ENCODE measurements around the gene TPCN2.

The TPCN2 gene

DNA sequence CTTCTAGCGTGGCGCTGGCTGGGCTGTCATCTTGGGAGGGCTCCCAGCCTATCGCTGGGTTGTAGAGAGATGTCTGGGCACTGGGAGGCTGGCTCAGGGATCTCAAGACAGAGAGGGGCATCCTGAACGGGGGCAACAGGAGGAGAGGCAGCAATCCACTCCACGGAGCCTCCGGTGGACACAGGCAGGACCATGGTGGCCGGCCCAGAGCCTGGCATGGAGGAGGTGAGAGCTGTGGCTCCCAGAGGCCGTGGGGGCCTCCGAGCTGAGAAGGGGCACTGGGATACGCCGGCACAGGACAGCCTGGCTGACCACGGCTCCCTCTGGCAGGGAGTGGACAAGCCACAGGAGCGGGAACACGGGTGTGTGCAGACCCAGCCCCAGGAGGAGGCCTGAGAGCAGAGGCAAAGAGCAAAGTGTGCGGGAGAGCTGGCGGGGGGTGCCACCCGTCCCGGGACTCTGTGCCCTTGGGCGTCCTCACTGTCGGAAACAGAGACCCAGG, 44.8 kb upstream of the TPCN2 start:
- Histone ChIP-seq H2AFZ (ENCODE audit: low read length, unreplicated experiment) (no peak overlapping the region), H3K4me3 (ENCODE audit: low read depth, low read length) (no peak overlapping the region), H3K79me2 (ENCODE audit: control insufficient read depth, insufficient read depth, low read length, unreplicated experiment) (no peaks in the 10 kb centered on the region)

DNA sequence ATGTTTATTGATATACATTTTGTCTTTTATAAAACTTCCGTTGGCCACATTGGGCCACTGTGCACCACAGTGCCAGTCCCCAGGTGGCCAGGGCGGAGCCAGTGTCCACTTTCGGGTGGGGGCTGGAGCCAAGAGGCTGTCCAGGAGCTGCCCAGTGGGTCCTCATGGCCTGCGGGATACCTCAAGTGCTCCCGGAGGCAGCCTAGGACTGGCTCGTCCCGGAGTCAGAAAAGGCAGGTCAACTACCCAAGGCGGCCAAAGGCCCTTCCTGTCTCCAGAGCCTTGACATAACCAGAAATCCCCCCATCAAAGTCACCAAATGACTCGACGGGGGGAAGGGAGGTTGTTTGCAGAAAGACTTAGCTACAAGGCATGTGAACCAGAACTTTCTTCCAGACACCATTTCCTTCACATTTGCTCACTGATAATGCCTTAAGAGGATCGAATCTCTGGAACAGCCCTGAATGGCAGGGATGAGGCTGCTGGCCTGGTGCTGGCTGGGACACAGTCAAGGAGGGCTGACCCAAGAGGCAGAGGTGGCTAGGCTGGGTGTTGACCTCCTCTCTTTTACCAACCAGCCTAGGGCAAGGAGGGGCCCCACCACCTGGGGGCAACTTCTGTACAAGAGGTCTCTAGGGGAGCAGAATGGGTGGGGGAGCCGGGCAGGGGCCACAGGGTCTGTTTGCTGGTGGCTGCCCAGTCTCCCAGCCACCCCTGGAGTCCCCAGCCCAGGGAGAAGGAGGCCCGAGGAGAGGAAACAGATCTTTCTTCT, 44.1 kb upstream of the TPCN2 start:
- Histone ChIP-seq H3K79me2 (ENCODE audit: control insufficient read depth, insufficient read depth, low read length, unreplicated experiment) (no peaks in the 10 kb centered on the region), H3K36me3 (ENCODE audit: insufficient read depth, low read length) (no peaks in the 10 kb centered on the region), H3K27me3 (ENCODE audit: insufficient read depth, low read length) (no peaks in the 10 kb centered on the region), H2AFZ (ENCODE audit: low read length, unreplicated experiment) (no peak overlapping the region), H3K4me3 (ENCODE audit: low read depth, low read length) (no peak overlapping the region), H3K27ac (ENCODE audit: low read depth, low read length) (no peak overlapping the region), H3K4me1 (ENCODE audit: control insufficient read depth, insufficient read depth, low read length, unreplicated experiment) (peaks cover 37% of the 10 kb centered on the region)

More for the DNA sequence above, 44.8 kb upstream of the TPCN2 start:
- Histone ChIP-seq H3K36me3 (ENCODE audit: insufficient read depth, low read length) (no peaks in the 10 kb centered on the region), H3K4me1 (ENCODE audit: control insufficient read depth, insufficient read depth, low read length, unreplicated experiment) (peaks cover 31% of the 10 kb centered on the region), H3K27me3 (ENCODE audit: insufficient read depth, low read length) (no peaks in the 10 kb centered on the region), H3K27ac (ENCODE audit: low read depth, low read length) (no peak overlapping the region)

DNA sequence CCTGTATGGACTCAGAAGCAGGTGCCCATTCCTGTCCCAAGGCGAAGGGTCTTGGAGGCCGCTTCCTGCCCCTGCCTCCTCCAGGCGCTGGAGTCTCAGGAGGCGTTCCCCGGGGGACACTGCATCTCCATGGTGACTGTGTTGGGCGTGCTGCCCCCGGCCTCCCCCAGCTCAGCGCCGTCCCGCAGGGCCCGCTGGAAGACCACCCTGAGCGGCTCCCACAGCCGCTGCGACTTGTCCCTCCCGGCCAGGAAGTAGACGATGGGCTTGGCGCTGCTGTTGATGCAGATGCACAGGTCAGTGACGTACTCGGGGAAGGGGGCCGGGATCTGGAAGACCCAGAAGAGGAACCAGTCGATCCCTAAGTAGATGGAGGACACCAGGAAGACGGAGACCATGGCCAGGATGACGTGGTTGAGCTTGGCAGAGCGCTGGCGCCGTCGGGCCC, 43.5 kb upstream of the TPCN2 start:
- no peaks in the 10 kb centered on the region for H3K36me3 ChIP-seq (ENCODE audit: insufficient read depth, low read length)
- no peak overlapping the region for H2AFZ ChIP-seq (ENCODE audit: low read length, unreplicated experiment)
- no peaks in the 10 kb centered on the region for H3K79me2 ChIP-seq (ENCODE audit: control insufficient read depth, insufficient read depth, low read length, unreplicated experiment)
- H3K4me1 ChIP-seq (ENCODE audit: control insufficient read depth, insufficient read depth, low read length, unreplicated experiment): peaks cover 43% of the 10 kb centered on the region
- no peak overlapping the region for H3K27ac ChIP-seq (ENCODE audit: low read depth, low read length)
- no peak overlapping the region for H3K4me3 ChIP-seq (ENCODE audit: low read depth, low read length)
- H3K27me3 ChIP-seq (ENCODE audit: insufficient read depth, low read length): no peaks in the 10 kb centered on the region

DNA sequence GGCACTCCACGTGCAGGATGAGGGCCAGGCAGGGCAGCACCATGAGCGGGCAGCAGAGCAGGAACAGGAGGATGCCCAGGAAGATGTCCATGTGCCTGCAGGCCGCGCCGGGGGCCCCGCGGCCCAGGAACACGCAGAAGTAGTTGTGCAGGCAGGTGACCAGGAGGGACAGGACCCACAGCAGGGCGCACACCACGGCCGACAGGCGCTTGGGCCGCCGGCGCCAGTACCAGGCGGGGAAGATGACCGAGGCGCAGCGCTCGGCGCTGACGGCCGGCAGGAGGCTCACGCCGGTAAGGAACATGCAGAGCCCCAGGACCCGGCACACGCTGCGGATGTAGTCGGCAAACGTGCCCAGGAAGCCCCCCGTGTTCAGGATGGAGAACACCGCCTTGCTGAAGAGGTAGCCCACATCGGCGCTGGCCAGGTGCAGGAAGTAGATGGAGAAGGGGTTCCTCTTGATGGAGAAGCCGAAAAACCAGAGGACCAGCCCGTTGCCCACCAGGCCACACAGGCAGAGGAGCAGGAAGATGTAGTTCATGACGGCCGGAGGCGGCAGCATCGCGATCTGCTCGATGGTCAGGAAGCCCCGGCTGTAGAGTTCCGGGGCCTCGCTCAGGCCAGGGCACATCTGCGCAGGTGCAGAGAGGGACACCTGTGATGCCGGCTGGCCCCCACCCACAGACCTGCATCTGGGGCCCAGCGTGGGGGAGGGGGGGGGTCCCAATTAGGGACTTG, 42.9 kb upstream of the TPCN2 start:
- Histone ChIP-seq H3K36me3 (ENCODE audit: insufficient read depth, low read length) (no peaks in the 10 kb centered on the region), H3K27ac (ENCODE audit: low read depth, low read length) (no peak overlapping the region), H3K4me1 (ENCODE audit: control insufficient read depth, insufficient read depth, low read length, unreplicated experiment) (peaks cover 44% of the 10 kb centered on the region), H3K4me3 (ENCODE audit: low read depth, low read length) (no peak overlapping the region), H3K27me3 (ENCODE audit: insufficient read depth, low read length) (no peaks in the 10 kb centered on the region), H3K79me2 (ENCODE audit: control insufficient read depth, insufficient read depth, low read length, unreplicated experiment) (no peaks in the 10 kb centered on the region), H2AFZ (ENCODE audit: low read length, unreplicated experiment) (no peak overlapping the region)

DNA sequence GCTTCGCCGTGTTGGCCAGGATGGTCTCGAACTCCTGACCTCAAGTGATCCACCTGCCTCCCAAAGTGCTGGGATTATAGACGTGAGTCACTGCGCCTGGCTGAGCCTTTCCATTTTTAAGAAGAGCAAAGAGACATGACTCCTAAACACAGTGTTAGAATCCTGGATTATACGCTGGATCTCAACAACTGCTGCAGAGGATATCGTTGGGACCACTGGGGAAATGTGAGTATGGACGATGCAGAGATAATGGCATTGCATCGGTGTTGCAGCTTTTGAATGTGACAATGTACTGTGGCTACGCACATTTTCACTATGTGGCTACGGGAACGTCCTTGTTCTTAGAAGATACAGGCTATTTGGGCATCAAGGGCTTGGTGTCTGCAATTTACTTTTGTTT, 41.9 kb upstream of the TPCN2 start:
- Histone ChIP-seq H3K27ac (ENCODE audit: low read depth, low read length) (no peak overlapping the region), H3K4me1 (ENCODE audit: control insufficient read depth, insufficient read depth, low read length, unreplicated experiment) (peaks cover 44% of the 10 kb centered on the region), H3K36me3 (ENCODE audit: insufficient read depth, low read length) (no peaks in the 10 kb centered on the region), H3K27me3 (ENCODE audit: insufficient read depth, low read length) (no peaks in the 10 kb centered on the region), H3K79me2 (ENCODE audit: control insufficient read depth, insufficient read depth, low read length, unreplicated experiment) (no peaks in the 10 kb centered on the region), H2AFZ (ENCODE audit: low read length, unreplicated experiment) (no peak overlapping the region), H3K4me3 (ENCODE audit: low read depth, low read length) (no peak overlapping the region)

DNA sequence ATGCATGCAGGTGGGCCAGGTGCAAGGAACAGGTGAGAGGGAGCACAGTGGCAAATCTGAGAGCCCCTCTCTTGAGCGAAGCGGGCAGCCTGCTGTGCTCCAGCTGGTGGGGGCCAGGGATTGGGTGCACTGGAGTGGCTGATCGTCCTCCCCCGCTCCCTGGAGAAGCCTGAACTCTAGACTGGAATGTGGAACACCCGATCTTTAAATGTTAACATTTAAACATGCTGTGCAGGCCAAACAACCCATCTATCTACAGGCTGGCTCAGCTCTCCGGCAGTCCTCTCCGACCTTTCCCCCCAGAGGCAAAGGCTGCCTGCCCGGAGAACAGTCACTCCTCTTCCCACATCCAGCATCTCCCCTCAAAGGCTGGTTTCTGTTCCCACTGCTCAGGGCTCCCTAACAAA, 40.8 kb upstream of the TPCN2 start:
- Histone ChIP-seq H3K27ac (ENCODE audit: low read depth, low read length) (peak overlapping the region; percentile 86), H3K27me3 (ENCODE audit: insufficient read depth, low read length) (no peaks in the 10 kb centered on the region), H2AFZ (ENCODE audit: low read length, unreplicated experiment) (no peak overlapping the region), H3K4me3 (ENCODE audit: low read depth, low read length) (peak overlapping the region; percentile 25; the same call in 1 of the 2 replicates), H3K36me3 (ENCODE audit: insufficient read depth, low read length) (no peaks in the 10 kb centered on the region), H3K79me2 (ENCODE audit: control insufficient read depth, insufficient read depth, low read length, unreplicated experiment) (no peaks in the 10 kb centered on the region), H3K4me1 (ENCODE audit: control insufficient read depth, insufficient read depth, low read length, unreplicated experiment) (peaks cover 49% of the 10 kb centered on the region)

DNA sequence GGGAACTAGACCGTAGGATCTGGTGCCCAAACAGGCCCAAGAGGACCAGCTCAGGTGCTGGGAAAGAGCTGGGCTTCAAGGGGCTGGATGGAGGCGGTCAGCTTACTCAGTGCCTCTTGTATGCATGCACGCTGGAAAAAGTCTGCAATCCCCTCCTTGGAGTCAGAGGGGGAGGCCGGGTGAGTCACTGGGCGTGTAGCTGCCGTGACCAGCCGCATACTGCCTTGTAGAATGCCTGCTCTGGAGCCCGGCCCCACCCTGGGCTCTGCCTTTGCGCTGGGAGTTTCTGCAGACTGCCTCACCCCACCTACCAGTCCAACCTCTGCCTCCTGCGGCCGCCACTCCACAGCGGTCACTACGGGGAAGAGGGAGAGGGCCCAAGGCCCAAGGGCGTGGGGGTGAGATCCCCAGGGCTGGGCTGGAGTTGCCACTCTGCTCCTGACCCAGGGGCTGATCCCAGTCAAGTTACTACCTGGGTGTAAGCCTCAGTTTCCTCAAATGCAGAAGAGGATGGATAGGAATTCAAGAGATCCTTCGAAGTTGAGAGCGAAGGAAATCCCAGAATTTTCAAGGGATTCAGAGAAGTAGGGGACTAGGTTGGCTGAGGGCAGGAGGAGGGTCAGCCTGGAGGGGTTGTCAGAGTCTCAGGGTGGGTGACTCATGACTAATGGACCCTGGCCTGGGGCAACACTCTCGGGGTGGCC, 39.8 kb upstream of the TPCN2 start:
- Histone ChIP-seq H3K4me1 (ENCODE audit: control insufficient read depth, insufficient read depth, low read length, unreplicated experiment) (peaks cover 54% of the 10 kb centered on the region), H3K27me3 (ENCODE audit: insufficient read depth, low read length) (no peaks in the 10 kb centered on the region), H3K4me3 (ENCODE audit: low read depth, low read length) (peak overlapping the region; percentile 39), H3K27ac (ENCODE audit: low read depth, low read length) (peak overlapping the region; percentile 86), H3K36me3 (ENCODE audit: insufficient read depth, low read length) (no peaks in the 10 kb centered on the region), H2AFZ (ENCODE audit: low read length, unreplicated experiment) (no peak overlapping the region), H3K79me2 (ENCODE audit: control insufficient read depth, insufficient read depth, low read length, unreplicated experiment) (no peaks in the 10 kb centered on the region)

DNA sequence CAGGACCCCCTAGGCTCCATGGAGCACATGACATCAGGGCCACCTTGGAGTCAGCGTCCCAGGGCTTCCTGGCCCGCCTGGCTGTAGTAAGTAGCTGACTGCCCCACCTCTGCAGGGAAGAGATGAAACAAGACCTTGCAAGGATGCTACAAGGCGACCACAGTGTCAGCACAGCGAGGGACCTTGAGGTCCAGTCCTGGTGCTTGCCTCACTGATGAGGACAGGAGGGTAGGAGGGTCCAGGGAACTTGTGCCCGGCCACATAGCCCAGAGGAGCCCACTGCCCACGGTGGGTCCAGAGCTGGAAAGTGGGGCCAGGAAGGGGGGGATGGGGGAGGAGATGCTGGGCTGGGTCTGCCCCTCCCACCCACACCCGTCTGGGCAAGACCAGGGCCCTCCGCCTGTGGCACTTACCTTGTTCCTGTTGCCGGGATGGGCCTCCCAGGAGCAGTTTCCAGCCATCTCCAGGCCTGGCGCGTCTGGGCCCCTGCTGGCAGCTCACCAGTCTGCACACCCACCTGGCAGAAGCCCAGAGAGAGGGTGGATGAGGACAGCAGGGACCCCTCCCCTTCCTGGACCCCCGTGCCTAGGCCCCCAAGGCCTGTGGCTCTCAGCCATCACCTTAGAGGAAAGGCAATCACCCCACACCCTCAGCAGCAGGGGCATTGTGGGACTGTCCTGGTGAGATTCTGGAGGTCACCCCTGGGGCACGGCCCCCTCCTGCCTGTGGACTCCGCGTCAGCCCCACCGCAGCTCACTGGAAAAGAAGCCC, 39.1 kb upstream of the TPCN2 start:
- Histone ChIP-seq H3K27ac (ENCODE audit: low read depth, low read length) (peak overlapping the region; percentile 86), H3K4me3 (ENCODE audit: low read depth, low read length) (peak overlapping the region; percentile 81), H3K27me3 (ENCODE audit: insufficient read depth, low read length) (no peaks in the 10 kb centered on the region), H3K79me2 (ENCODE audit: control insufficient read depth, insufficient read depth, low read length, unreplicated experiment) (no peaks in the 10 kb centered on the region), H3K36me3 (ENCODE audit: insufficient read depth, low read length) (no peaks in the 10 kb centered on the region), H2AFZ (ENCODE audit: low read length, unreplicated experiment) (no peak overlapping the region), H3K4me1 (ENCODE audit: control insufficient read depth, insufficient read depth, low read length, unreplicated experiment) (peaks cover 54% of the 10 kb centered on the region)

DNA sequence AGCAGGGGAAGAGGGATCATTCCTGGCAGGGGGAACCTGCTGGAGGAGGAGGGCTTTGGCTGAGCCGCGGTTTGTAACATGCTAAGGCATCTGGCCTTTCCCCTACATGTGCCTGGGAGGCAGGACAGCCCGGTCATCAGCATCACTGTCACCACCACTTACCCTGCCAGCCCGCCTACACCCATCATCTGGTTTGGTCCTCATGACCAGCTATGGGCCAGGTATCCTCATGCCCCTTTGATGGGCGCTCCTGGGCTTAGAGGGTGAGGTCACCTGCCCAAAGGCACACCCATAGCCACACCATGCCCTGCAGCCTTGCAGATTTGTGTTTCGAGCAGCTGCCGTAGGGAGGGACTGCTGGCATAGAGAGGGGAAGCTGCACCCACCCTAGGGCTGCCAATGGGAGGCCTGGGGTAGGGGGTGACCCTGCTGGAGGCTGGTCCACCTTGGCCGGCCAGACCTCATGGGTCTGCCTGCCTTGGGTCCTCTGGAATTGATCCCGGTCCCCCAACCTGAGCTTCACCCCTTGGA, 38.3 kb upstream of the TPCN2 start:
- Histone ChIP-seq H3K36me3 (ENCODE audit: insufficient read depth, low read length) (no peaks in the 10 kb centered on the region), H3K4me3 (ENCODE audit: low read depth, low read length) (peak overlapping the region; percentile 81), H3K4me1 (ENCODE audit: control insufficient read depth, insufficient read depth, low read length, unreplicated experiment) (peaks cover 54% of the 10 kb centered on the region), H3K27ac (ENCODE audit: low read depth, low read length) (peak overlapping the region; percentile 86), H3K79me2 (ENCODE audit: control insufficient read depth, insufficient read depth, low read length, unreplicated experiment) (no peaks in the 10 kb centered on the region), H2AFZ (ENCODE audit: low read length, unreplicated experiment) (peak overlapping the region; percentile 72), H3K27me3 (ENCODE audit: insufficient read depth, low read length) (no peaks in the 10 kb centered on the region)
